ENCODE results near the gene PEX14. TPM values are rescaled to one million over a fixed set of nuclear protein-coding genes. Genes with fewer than 3 reads are reported as not detected.
"Not testable (repeated sequence)": the region's sequence is repeated elsewhere in the genome, so short reads cannot be mapped to it uniquely, and the experiment has no call there.

Gene PEX14
- polyA plus RNA-seq, 2 donors = 15.4 to 15.7 TPM

DNA sequence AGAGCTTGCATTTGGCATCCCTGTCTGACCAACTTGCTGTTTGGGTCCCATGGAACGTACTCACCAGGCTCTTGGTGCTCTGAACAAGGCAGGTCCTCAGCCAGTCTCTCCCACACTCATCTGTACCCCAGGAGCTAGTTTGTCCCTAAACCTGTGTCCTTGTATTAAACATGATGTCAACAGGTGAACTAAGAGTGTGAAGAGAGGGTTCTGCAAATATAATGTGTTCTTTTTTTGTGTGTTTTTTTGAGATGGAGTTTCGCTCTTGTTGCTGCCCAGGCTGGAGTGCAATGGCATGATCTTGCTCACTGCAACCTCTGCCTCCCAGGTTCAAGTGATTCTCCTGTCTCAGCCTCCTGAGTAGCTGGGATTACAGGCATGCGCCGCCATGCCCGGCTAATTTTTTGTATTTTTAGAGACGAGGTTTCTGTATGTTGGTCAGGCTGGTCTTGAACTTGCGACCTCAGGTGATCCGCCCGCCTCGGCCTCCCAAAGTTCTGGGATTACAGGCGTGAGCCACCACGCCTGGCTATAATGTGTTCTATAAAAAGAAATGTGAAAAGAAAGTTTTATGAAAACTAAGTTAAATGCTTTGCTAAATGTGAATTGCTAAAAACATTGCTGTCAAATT lies 31.4 kb downstream of the PEX14 start:
- H3K36me3 ChIP-seq (ENCODE audit: control insufficient read depth in 2 of 2, insufficient read depth in 2 of 2, low read length in 1 of 2); H3K27me3 ChIP-seq (ENCODE audit: control insufficient read depth in 1 of 2, insufficient read depth in 2 of 2, low read length in 2 of 2); H3K27ac ChIP-seq (ENCODE audit: low read depth in 2 of 2, low read length in 1 of 2); H3K4me3 ChIP-seq (ENCODE audit: low read depth in 1 of 2, low read length in 2 of 2); H3K9me3 ChIP-seq (ENCODE audit: control insufficient read depth in 2 of 2, insufficient read depth in 1 of 2, low read depth in 1 of 2, low read length in 1 of 2): not testable (repeated sequence)
- 91 to 95% methylated on average over 12 of the region's 12 CpGs for WGBS, 2 donors
- peaks cover 4 to 11% of the 10 kb centered on the region in 2 donors for H3K4me1 ChIP-seq (ENCODE audit: control insufficient read depth in 2 of 2, insufficient read depth in 2 of 2, low read length in 1 of 2)

DNA sequence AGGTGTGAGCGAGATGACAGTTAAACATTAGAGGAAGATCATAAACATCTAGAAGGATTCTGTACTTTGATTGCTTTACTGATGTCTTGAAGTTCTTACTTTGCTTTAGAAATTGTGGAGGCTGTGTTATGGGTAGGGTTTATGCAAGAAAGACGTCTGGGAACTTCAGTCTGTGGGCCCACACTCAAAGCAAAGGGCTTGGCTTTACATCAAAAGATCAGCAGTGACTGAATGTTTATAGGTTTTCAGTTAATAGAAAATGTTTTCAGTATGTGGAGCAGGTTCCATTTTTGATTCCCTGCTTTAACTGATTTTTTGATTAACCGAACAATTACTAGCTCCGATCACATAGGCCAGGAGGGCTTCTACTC lies 31.9 kb downstream of the PEX14 start:
- 66 to 81% methylated on average over 4 of the region's 4 CpGs for WGBS, 2 donors
- no peaks in the 10 kb centered on the region for H3K9me3 ChIP-seq (ENCODE audit: control insufficient read depth in 2 of 2, insufficient read depth in 1 of 2, low read depth in 1 of 2, low read length in 1 of 2)

DNA sequence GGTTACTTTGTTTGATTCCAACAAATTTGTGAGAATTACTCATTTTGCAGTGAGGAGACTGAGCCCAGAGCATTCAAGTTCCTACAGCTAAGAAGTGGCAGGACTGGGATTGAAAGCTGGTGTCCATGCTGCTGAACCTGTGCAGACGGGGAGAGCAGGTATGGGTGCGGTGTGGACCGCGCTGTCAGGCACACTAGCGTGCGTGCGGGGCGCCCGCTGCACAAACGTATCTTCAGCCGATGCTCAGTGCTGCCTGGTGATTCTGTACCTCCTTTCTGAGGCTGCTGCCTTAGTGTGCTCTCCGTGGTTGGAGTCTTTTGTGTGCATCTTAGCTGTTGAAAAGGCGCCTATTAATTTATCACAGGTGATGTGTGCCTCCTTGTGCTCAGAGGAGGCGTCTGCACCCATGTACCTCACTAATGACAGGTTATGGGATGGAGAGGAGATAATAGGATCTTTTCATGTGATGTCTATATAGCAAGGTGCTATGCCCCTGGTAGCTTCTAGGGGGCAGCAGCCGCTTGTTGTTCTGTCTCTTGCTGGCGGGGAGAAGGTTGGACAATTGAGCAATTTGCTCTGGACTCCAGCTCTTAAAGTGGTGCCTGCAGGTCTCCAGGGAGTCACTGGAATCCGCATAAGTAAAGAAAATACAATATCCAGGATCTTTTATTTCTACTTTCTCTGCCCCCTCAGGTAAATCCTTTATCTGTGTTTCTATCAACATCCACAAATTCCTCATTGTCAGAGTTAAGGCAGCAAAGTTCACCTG lies 32.5 kb downstream of the PEX14 start:
- no peaks in the 10 kb centered on the region for H3K9me3 ChIP-seq (ENCODE audit: control insufficient read depth in 2 of 2, insufficient read depth in 1 of 2, low read depth in 1 of 2, low read length in 1 of 2)
- 64 to 67% methylated on average over 17 of the region's 17 CpGs for WGBS, 2 donors
- peaks cover 4 to 14% of the 10 kb centered on the region in 2 donors for H3K4me1 ChIP-seq (ENCODE audit: control insufficient read depth in 2 of 2, insufficient read depth in 2 of 2, low read length in 1 of 2)
- H3K4me3 ChIP-seq (ENCODE audit: low read depth in 1 of 2, low read length in 2 of 2) = no peak overlapping the region
- H3K27me3 ChIP-seq (ENCODE audit: control insufficient read depth in 1 of 2, insufficient read depth in 2 of 2, low read length in 2 of 2) = no peaks in the 10 kb centered on the region
- H3K36me3 ChIP-seq (ENCODE audit: control insufficient read depth in 2 of 2, insufficient read depth in 2 of 2, low read length in 1 of 2) = no peaks in the 10 kb centered on the region
- H3K27ac ChIP-seq (ENCODE audit: low read depth in 2 of 2, low read length in 1 of 2) = no peak overlapping the region

More for the DNA sequence above, 31.9 kb downstream of the PEX14 start:
- Histone ChIP-seq H3K4me1 (ENCODE audit: control insufficient read depth in 2 of 2, insufficient read depth in 2 of 2, low read length in 1 of 2) (peaks cover 4 to 14% of the 10 kb centered on the region in 2 donors), H3K27ac (ENCODE audit: low read depth in 2 of 2, low read length in 1 of 2) (no peak overlapping the region), H3K36me3 (ENCODE audit: control insufficient read depth in 2 of 2, insufficient read depth in 2 of 2, low read length in 1 of 2) (no peaks in the 10 kb centered on the region), H3K4me3 (ENCODE audit: low read depth in 1 of 2, low read length in 2 of 2) (no peak overlapping the region), H3K27me3 (ENCODE audit: control insufficient read depth in 1 of 2, insufficient read depth in 2 of 2, low read length in 2 of 2) (no peaks in the 10 kb centered on the region)

DNA sequence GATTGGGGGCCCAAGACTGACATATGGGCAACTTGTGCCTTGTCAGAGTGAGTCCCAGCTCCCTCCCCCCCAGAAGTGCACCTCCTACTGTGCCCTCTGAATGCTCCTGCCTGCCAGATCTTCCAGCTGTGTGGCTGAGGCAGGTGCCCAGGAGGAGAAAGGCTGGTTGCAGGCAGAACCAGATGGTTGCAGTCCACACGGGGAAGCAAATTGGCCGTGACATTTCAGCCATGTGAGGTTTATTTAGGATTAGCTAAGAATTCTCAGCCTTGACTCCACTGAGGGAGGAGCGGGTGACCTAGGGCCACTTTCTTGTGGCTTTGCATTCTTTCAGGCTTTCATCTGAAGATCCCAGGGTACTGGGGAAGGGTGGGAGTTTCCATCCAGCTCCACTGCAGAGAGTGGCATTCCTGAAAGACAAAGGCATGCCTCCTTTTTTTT lies 33.8 kb downstream of the PEX14 start:
- peaks cover 4 to 14% of the 10 kb centered on the region in 2 donors for H3K4me1 ChIP-seq (ENCODE audit: control insufficient read depth in 2 of 2, insufficient read depth in 2 of 2, low read length in 1 of 2)
- H3K9me3 ChIP-seq (ENCODE audit: control insufficient read depth in 2 of 2, insufficient read depth in 1 of 2, low read depth in 1 of 2, low read length in 1 of 2) = no peaks in the 10 kb centered on the region
- no peaks in the 10 kb centered on the region for H3K27me3 ChIP-seq (ENCODE audit: control insufficient read depth in 1 of 2, insufficient read depth in 2 of 2, low read length in 2 of 2)

DNA sequence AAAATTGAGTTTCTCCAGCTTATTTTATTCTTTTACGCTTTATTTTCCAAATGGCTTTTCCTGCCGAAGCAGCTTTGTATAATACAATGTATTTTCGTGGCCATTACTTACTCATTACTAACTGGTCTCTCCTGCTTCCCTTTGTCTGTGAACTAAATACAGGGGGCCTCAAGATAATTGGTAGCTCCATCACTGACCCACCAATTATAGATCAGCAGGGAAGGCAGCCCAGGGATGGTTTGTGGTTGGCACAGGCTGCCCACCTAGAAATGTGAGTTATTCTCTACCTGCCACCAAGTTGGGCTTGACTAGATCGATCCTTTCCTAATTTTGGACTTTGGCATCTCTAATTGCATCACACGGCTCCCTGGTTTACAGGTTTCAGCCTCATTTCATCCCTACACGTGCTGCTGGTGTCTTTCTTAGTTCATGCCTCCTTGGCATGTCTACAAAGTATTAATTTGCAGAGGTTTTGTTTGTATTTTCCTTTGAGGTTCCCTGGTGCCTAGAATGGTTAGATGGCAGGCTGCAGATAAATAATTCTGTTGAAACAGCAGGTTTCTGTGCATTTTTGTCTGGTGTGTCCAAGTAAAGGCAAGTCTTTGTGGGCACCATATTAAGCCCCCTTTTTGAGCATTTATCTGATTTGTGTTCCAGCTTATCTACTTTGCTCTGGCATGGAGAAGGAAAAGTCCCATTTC lies 35.2 kb downstream of the PEX14 start:
- H3K4me1 ChIP-seq (ENCODE audit: control insufficient read depth in 2 of 2, insufficient read depth in 2 of 2, low read length in 1 of 2) = peaks cover 4 to 14% of the 10 kb centered on the region in 2 donors
- no peaks in the 10 kb centered on the region for H3K9me3 ChIP-seq (ENCODE audit: control insufficient read depth in 2 of 2, insufficient read depth in 1 of 2, low read depth in 1 of 2, low read length in 1 of 2)
- H3K27ac ChIP-seq (ENCODE audit: low read depth in 2 of 2, low read length in 1 of 2) = peak overlapping the region; percentile 87 to 91
- no peaks in the 10 kb centered on the region for H3K36me3 ChIP-seq (ENCODE audit: control insufficient read depth in 2 of 2, insufficient read depth in 2 of 2, low read length in 1 of 2)
- 62 to 68% methylated on average over 6 of the region's 6 CpGs for WGBS, 2 donors
- H3K27me3 ChIP-seq (ENCODE audit: control insufficient read depth in 1 of 2, insufficient read depth in 2 of 2, low read length in 2 of 2) = no peaks in the 10 kb centered on the region
- H3K4me3 ChIP-seq (ENCODE audit: low read depth in 1 of 2, low read length in 2 of 2) = no peak overlapping the region

More for the DNA sequence above, 33.8 kb downstream of the PEX14 start:
- Histone ChIP-seq H3K4me3 (ENCODE audit: low read depth in 1 of 2, low read length in 2 of 2) (no peak overlapping the region), H3K36me3 (ENCODE audit: control insufficient read depth in 2 of 2, insufficient read depth in 2 of 2, low read length in 1 of 2) (no peaks in the 10 kb centered on the region), H3K27ac (ENCODE audit: low read depth in 2 of 2, low read length in 1 of 2) (peak overlapping the region in 1 of 2 donors; percentile 42)
- WGBS, 2 donors = 62 to 66% methylated on average over 3 of the region's 3 CpGs

DNA sequence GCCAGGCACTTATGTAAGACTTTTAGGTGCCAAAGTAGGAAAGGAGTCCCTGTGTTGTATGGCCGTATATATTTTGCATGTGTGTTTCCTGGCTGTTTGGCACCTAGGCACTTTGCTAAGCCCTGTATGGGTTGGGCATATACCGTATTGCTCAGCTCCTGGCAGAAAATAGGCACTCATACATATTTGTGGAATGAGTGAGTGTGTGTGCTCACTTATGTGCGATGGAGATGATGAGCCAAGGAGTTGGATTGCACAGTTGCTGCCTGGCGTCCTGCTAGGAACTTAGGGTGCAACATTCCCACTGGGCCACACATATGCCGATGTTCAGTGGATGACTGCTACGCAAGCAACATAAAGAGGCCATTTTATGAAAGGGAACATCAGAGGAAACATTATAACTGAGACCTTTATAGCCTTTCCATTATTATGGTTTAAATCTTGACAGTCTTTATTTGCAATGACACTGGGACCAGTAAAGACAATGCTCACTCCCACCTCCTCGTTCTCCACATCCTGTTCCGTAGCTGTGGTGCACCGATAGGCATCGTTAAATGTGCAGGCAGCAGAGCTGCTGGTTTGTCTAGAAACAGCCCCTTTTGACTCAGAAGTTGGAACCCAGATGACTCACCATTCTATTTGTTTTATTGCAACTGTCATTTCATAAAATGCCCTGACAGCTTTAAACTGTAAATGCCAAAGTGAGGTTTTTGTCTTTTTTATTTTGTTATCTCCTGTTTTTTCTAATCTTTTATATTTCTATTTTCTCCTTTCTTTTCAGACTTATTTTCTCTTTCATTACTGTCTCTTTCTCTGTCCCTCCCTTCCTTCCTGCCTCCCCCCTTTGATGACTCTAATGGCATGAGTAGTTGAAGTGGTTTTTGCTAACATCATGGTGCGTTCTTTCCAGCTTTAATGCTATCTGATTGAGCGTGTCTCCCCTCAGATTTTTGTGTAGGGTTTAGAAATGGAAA lies 36.1 kb downstream of the PEX14 start:
- peak overlapping the region; percentile 87 to 91 for H3K27ac ChIP-seq (ENCODE audit: low read depth in 2 of 2, low read length in 1 of 2)
- H3K36me3 ChIP-seq (ENCODE audit: control insufficient read depth in 2 of 2, insufficient read depth in 2 of 2, low read length in 1 of 2) = no peaks in the 10 kb centered on the region
- H3K4me3 ChIP-seq (ENCODE audit: low read depth in 1 of 2, low read length in 2 of 2) = no peak overlapping the region
- WGBS, 2 donors = 15 to 30% methylated on average over 12 of the region's 12 CpGs
- H3K4me1 ChIP-seq (ENCODE audit: control insufficient read depth in 2 of 2, insufficient read depth in 2 of 2, low read length in 1 of 2) = peaks cover 4 to 16% of the 10 kb centered on the region in 2 donors
- no peaks in the 10 kb centered on the region for H3K27me3 ChIP-seq (ENCODE audit: control insufficient read depth in 1 of 2, insufficient read depth in 2 of 2, low read length in 2 of 2)
- no peaks in the 10 kb centered on the region for H3K9me3 ChIP-seq (ENCODE audit: control insufficient read depth in 2 of 2, insufficient read depth in 1 of 2, low read depth in 1 of 2, low read length in 1 of 2)

DNA sequence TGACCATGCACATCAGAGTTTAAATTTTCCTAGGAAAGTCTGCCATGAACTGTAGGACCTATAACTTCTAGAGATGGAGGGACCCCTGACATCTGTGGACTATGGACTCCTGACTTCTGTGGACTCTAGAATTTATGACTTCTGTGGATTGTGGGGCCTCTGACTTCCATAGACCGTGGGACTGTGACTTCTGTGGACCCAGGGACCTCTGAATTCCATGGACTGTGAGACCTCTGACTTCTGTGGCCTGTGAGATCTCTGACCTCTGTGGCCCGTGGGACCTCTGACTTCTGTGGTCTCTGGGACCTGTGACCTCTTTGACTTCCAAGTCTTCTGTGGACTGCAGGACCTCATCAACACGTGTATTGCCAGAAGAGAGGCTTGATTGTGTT lies 36.7 kb downstream of the PEX14 start:
- H3K27ac ChIP-seq (ENCODE audit: low read depth in 2 of 2, low read length in 1 of 2) = peak overlapping the region; percentile 62 to 69
- H3K36me3 ChIP-seq (ENCODE audit: control insufficient read depth in 2 of 2, insufficient read depth in 2 of 2, low read length in 1 of 2) = no peaks in the 10 kb centered on the region
- H3K27me3 ChIP-seq (ENCODE audit: control insufficient read depth in 1 of 2, insufficient read depth in 2 of 2, low read length in 2 of 2) = no peaks in the 10 kb centered on the region

DNA sequence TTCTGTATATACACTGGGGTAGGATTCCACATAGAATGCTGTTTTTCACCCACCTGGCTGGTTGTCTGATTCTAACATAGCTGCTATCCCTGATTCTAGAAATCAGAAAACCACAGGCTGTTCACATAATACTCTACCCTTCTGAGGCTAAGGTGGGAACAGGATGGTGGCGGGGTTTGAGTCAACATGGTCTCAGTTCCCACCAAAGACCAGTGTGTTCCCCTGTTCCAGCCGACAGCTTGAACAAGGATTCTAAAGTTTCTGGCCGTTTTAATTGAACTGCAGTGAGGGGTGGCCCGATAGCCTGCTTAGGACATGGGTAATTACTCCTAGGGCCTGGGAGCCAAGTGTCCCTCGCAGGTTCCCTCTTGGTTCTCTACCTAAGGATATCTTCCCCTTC lies 38.4 kb downstream of the PEX14 start:
- Histone ChIP-seq H3K36me3 (ENCODE audit: control insufficient read depth in 2 of 2, insufficient read depth in 2 of 2, low read length in 1 of 2) (no peaks in the 10 kb centered on the region), H3K9me3 (ENCODE audit: control insufficient read depth in 2 of 2, insufficient read depth in 1 of 2, low read depth in 1 of 2, low read length in 1 of 2) (no peaks in the 10 kb centered on the region), H3K27ac (ENCODE audit: low read depth in 2 of 2, low read length in 1 of 2) (peak overlapping the region; percentile 16 to 27), H3K4me1 (ENCODE audit: control insufficient read depth in 2 of 2, insufficient read depth in 2 of 2, low read length in 1 of 2) (peaks cover 9 to 20% of the 10 kb centered on the region in 2 donors), H3K4me3 (ENCODE audit: low read depth in 1 of 2, low read length in 2 of 2) (no peak overlapping the region), H3K27me3 (ENCODE audit: control insufficient read depth in 1 of 2, insufficient read depth in 2 of 2, low read length in 2 of 2) (no peaks in the 10 kb centered on the region)
- 87 to 89% methylated on average over 5 of the region's 5 CpGs for WGBS, 2 donors

More for the DNA sequence above, 36.7 kb downstream of the PEX14 start:
- WGBS, 2 donors = 54 to 57% methylated on average over 3 of the region's 3 CpGs
- Histone ChIP-seq H3K9me3 (ENCODE audit: control insufficient read depth in 2 of 2, insufficient read depth in 1 of 2, low read depth in 1 of 2, low read length in 1 of 2) (no peaks in the 10 kb centered on the region), H3K4me3 (ENCODE audit: low read depth in 1 of 2, low read length in 2 of 2) (no peak overlapping the region), H3K4me1 (ENCODE audit: control insufficient read depth in 2 of 2, insufficient read depth in 2 of 2, low read length in 1 of 2) (peaks cover 4 to 16% of the 10 kb centered on the region in 2 donors)
